Testis (tissue), 3 donors: ENCODE measurements around the gene SHISA4. TPM values are rescaled to one million over a fixed set of nuclear protein-coding genes. Genes with fewer than 3 reads are reported as not detected.
"Not testable (repeated sequence)": the region's sequence is repeated elsewhere in the genome, so short reads cannot be mapped to it uniquely, and the experiment has no call there.

Experiments used
- DNase-seq: peaks from one replicate; pipeline ENCODE4 v3.0.0-alpha.2; 2019
- H3K27ac ChIP-seq, 2 donors: fragments of 200-600 bp; sonication (generic); one replicate each; pipeline ENCODE4 v1.5.1; 2019
- H3K27me3 ChIP-seq: fragments of 200-600 bp; sonication (generic); one replicate; pipeline ENCODE4 v1.5.1; 2019
- H3K36me3 ChIP-seq: fragments of 200-600 bp; sonication (generic); one replicate; pipeline ENCODE4 v1.5.1; 2017; ENCODE audit warnings: low read depth; ENCODE audit errors: missing control alignments
- H3K4me1 ChIP-seq: fragments of 200-600 bp; sonication (generic); one replicate; pipeline ENCODE4 v1.5.1; 2019
- H3K4me3 ChIP-seq, 2 donors: fragments of 200-600 bp; sonication (generic); one replicate each; pipeline ENCODE4 v1.5.1; 2017 to 2019
- H3K9me3 ChIP-seq: fragments of 200-600 bp; sonication (generic); one replicate; pipeline ENCODE4 v1.5.1; 2017
- POLR2A ChIP-seq: fragments of 450-650 bp; IDR thresholded peaks from one replicate; pipeline ENCODE4 v1.6.1; 2017; ENCODE audit warnings: antibody characterized with exemption, mild to moderate bottlenecking, moderate library complexity
- WGBS, 2 donors: methylation state at CpG; one replicate each; pipeline ENCODE4 v1.1.5; 2018; 5-methylcytosine and 5-hydroxymethylcytosine counted together
- intact Hi-C: fragments of 100-400 bp; cut with DNase I; formaldehyde crosslinking; loops from one replicate; pipeline ENCODE4 v1.15.1; 2023; ENCODE audit warnings: low total_unique reads
- polyA plus RNA-seq: library from polyadenylated mRNA; stranded (reverse); fragments of 350-450 nt; fragmentation: Illumina TruSeq; extraction: RNeasy Lipid Tissue Mini Kit (QIAGEN cat#74804); gene quantifications from one replicate; pipeline ENCODE4 v1.2.3, GENCODE V29; 2014; ENCODE audit warnings: low read depth, low replicate concordance; ENCODE audit not compliant: insufficient read depth
- total RNA-seq, 2 donors: library from RNA; depleted of rRNA; stranded (reverse); fragments of >200 nt; gene quantifications; one replicate each; pipeline ENCODE4 v1.2.3, GENCODE V29; 2016
- TF ChIP-seq, protein P1 (sequence below), 3 experiments: fragments of 450-650 bp in 2 of 3; fragments of 200-600 bp in 1 of 3; sonication (generic) in 1 of 3; IDR thresholded peaks; one replicate each; pipeline ENCODE4 v1.5.1; 2016 to 2019; ENCODE audit warnings: antibody characterized with exemption in 3 of 3, mild to moderate bottlenecking in 2 of 3, moderate library complexity in 1 of 3

The SHISA4 gene
- total and polyA plus RNA-seq, 3 donors from 2014 or later, result 32.6 to 48.0 (median 45.5) TPM

DNA sequence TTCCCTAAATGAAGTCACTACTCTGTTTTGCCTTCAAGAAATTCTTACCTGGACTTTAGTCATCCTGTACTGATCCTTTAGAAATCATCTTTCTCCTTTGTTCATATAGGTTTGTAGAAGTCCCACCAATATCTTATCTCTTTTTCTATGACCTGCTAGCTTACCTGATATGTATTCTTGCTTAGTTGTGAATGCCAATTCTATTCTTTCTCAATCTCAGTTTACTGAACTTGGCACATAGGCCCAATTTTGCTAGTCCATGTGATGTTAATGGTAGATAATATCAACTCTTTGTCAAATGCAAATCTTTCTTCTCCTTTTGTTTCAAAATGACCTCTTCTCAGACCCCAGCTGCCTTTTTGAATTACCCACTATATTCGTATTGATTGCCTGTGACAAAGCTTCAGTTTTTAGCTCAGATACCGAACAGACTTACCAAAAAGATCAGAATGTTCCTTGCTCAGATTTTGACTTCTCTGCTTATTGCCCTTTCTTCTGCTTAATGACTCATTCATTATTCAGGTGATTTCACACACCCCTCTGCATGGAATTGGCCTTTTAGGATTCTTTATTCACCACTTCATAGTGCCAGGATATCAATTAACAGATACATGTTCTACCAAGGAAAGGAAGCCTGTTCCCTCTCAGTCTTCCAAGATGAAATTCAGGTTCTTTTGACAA is 39.2 kb upstream of the SHISA4 start:
- Histone ChIP-seq H3K4me3 (no peak overlapping the region), H3K36me3 (no peaks in the 10 kb centered on the region), H3K9me3 (no peaks in the 10 kb centered on the region), H3K27ac (no peak overlapping the region), H3K27me3 (no peaks in the 10 kb centered on the region), H3K4me1 (peaks cover 16% of the 10 kb centered on the region)
- WGBS, 2 donors, result 66 to 78% methylated on average over 2 of the region's 2 CpGs
- TF ChIP-seq, protein P1, sequence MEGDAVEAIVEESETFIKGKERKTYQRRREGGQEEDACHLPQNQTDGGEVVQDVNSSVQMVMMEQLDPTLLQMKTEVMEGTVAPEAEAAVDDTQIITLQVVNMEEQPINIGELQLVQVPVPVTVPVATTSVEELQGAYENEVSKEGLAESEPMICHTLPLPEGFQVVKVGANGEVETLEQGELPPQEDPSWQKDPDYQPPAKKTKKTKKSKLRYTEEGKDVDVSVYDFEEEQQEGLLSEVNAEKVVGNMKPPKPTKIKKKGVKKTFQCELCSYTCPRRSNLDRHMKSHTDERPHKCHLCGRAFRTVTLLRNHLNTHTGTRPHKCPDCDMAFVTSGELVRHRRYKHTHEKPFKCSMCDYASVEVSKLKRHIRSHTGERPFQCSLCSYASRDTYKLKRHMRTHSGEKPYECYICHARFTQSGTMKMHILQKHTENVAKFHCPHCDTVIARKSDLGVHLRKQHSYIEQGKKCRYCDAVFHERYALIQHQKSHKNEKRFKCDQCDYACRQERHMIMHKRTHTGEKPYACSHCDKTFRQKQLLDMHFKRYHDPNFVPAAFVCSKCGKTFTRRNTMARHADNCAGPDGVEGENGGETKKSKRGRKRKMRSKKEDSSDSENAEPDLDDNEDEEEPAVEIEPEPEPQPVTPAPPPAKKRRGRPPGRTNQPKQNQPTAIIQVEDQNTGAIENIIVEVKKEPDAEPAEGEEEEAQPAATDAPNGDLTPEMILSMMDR (IDR thresholded peaks at IDR 0.05), result no peak
- no peak for TF ChIP-seq POLR2A
- DNase-seq, result no peak
- intact Hi-C loops, result no loop called here

DNA sequence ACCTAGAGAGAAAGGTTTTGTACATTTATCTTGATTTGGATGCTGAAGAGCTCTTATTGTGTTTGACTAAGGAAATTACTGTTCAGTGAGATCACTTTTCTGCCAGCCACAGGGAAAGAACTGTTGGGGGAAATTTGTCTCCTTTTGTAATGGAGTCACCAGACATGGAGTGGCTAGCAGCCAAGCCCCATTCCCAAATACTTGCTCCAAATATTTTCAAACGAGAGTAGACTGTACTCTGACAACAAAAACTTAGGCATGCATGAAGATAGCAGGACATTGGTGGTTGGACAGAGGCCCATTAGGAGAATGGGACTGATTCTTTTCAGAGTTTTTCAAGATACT is 38.7 kb upstream of the SHISA4 start:
- 33 to 37% methylated on average over 1 of the region's 1 CpG for WGBS, 2 donors
- H3K4me3 ChIP-seq, result no peak overlapping the region
- DNase-seq, result peak; percentile 61
- TF ChIP-seq, protein P1 (IDR thresholded peaks at IDR 0.05), result no peak
- no peak for TF ChIP-seq POLR2A
- no peak overlapping the region for H3K27ac ChIP-seq
- H3K27me3 ChIP-seq, result no peaks in the 10 kb centered on the region
- no peaks in the 10 kb centered on the region for H3K36me3 ChIP-seq
- H3K4me1 ChIP-seq, result peaks cover 16% of the 10 kb centered on the region
- no peaks in the 10 kb centered on the region for H3K9me3 ChIP-seq
- intact Hi-C loops, result no loop called here

- H3K4me1 ChIP-seq, result peaks cover 10% of the 10 kb centered on the region
- WGBS, 2 donors, result 85 to 90% methylated on average over 1 of the region's 1 CpG
- no peak for DNase-seq
- H3K4me3 ChIP-seq, result no peak overlapping the region
- no peaks in the 10 kb centered on the region for H3K27me3 ChIP-seq
- no peaks in the 10 kb centered on the region for H3K9me3 ChIP-seq
- no peak overlapping the region for H3K27ac ChIP-seq
- TF ChIP-seq, protein P1 (IDR thresholded peaks at IDR 0.05), result no peak
- TF ChIP-seq POLR2A, result no peak
- H3K36me3 ChIP-seq, result no peaks in the 10 kb centered on the region
- intact Hi-C loops, result no loop called here
Measured at GRCh38 chr1:201851949-201852348, 36.7 kb upstream of the SHISA4 start.

DNA sequence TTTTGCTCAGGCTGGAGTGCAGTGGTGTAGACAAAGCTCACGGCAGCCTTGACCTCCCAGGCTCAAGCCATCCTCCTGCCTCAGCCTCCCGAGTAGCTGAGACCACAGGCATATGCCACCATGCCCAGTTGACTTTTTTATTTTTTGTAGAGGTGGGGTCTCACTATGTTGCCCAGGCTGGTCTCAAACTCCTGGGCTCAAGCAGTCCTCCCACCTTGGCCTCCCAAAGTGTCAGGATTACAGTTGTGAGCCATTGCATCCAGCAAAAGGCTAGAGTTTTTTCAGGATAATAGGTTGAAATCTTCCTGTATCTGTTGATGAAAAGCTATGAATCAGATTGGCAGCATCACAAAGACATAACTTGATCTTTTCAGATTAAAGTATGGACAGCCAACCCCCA is 32.0 kb upstream of the SHISA4 start:
- DNase-seq, H3K36me3 ChIP-seq, H3K9me3 ChIP-seq, H3K27me3 ChIP-seq, H3K4me3 ChIP-seq, intact Hi-C loops, H3K27ac ChIP-seq, H3K4me1 ChIP-seq: not testable (repeated sequence)
- WGBS, 2 donors, result 97 to 100% methylated on average over 2 of the region's 2 CpGs

- no peaks in the 10 kb centered on the region for H3K36me3 ChIP-seq
- intact Hi-C loops, result no loop called here
- H3K27ac ChIP-seq, result no peak overlapping the region
- H3K27me3 ChIP-seq, result no peaks in the 10 kb centered on the region
- H3K9me3 ChIP-seq, result no peaks in the 10 kb centered on the region
- no peaks in the 10 kb centered on the region for H3K4me1 ChIP-seq
- DNase-seq, result no peak
- 95 to 97% methylated on average over 5 of the region's 5 CpGs for WGBS, 2 donors
- no peak overlapping the region for H3K4me3 ChIP-seq
- TF ChIP-seq, protein P1 (IDR thresholded peaks at IDR 0.05), result no peak
- no peak for TF ChIP-seq POLR2A
Measured at GRCh38 chr1:201859424-201859823, 29.3 kb upstream of the SHISA4 start.
